Upper lobe of left lung (tissue), 4 donors: ENCODE measurements around the gene SFXN5.

Source experiments
- EP300 ChIP-seq, 4 donors: sonication (generic); formaldehyde crosslinking; IDR thresholded peaks; one replicate each; pipeline ENCODE4 v1.5.1; 2017; ENCODE audit warnings: antibody characterized with exemption in 4 of 4, control low read depth in 2 of 4
- POLR2A ChIP-seq, 4 donors: fragments of 450-650 bp; IDR thresholded peaks; one replicate each; pipeline ENCODE4 v1.5.1; 2016 to 2017; ENCODE audit warnings: antibody characterized with exemption in 4 of 4, mild to moderate bottlenecking in 2 of 4
- TF ChIP-seq, protein P1 (sequence below), 6 experiments: fragments of 450-650 bp in 4 of 6; fragments of 200-600 bp in 2 of 6; sonication (generic) in 2 of 6; IDR thresholded peaks; one replicate each; pipeline ENCODE4 v1.5.1; 2016 to 2019; ENCODE audit warnings: antibody characterized with exemption in 6 of 6

DNA sequence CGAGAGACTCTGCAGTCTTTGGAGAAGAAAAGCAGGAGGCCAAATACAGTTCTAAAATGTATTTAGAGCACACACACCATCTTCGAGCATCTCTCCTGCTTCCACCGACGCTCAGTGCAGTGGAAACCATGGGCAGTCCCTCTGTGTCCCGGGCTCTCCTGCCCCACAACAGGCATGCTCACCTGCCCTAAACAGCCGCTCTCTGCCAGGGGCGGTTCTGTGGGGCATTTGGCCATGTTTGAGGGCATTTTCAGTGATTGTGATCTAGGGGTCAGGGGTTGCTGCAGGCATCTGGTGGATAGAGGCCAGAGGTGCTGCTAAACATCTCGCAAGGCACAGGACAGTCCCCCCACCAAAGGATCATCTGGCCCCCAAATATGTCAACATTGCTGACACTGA, 98.4 kb downstream of the SFXN5 start:
- TF ChIP-seq, protein P1, sequence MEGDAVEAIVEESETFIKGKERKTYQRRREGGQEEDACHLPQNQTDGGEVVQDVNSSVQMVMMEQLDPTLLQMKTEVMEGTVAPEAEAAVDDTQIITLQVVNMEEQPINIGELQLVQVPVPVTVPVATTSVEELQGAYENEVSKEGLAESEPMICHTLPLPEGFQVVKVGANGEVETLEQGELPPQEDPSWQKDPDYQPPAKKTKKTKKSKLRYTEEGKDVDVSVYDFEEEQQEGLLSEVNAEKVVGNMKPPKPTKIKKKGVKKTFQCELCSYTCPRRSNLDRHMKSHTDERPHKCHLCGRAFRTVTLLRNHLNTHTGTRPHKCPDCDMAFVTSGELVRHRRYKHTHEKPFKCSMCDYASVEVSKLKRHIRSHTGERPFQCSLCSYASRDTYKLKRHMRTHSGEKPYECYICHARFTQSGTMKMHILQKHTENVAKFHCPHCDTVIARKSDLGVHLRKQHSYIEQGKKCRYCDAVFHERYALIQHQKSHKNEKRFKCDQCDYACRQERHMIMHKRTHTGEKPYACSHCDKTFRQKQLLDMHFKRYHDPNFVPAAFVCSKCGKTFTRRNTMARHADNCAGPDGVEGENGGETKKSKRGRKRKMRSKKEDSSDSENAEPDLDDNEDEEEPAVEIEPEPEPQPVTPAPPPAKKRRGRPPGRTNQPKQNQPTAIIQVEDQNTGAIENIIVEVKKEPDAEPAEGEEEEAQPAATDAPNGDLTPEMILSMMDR (IDR thresholded peaks at IDR 0.05): no peak
- no peak for TF ChIP-seq POLR2A (IDR thresholded peaks at IDR 0.05)
- TF ChIP-seq EP300 (IDR thresholded peaks at IDR 0.05): no peak
